ENCODE data around the gene ZNF738. TPM values are rescaled to one million over a fixed set of nuclear protein-coding genes. Genes with fewer than 3 reads are reported as not detected.

Gene ZNF738
- total RNA-seq = 3.3 and 4.4 TPM in 2 replicates

DNA sequence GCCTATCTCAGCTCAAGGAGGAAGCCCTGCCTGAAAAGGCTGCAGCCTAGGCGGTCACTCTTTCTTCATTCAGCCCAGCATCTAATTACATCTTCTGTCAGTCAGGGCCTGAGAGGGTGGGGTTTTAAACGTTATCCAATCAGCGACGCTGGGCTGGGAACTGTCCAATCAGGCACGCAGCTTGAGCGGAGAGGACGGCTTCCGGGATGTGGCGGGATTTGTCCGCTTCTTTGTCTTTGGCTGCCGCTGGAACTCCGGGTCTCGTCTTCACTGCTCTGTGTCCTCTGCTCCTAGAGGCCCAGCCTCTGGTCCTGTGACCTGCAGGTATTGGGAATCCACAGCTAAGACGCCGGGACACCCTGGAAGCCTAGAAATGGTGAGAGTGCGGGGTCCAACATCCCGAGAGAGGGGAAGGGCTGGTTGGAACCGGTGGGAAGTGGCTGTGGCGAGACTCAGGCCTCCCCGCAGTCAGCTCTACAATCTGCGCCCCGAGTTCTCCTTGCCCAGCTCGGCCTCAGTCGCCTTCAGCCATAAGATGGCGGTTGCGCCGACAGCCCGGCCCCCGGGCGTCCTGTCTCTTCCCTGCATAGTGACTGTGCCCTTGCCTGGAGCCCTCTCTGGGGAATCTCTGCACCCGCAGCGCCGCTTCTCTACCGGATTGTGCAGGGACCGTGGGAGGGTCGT, at the start of gene ZNF738:
Gene ZNF738, plus strand, starts transcription at position 233 of the 684 bp plus-strand sequence. Its CDS starts 141 bp downstream, at position 374.

DNA sequence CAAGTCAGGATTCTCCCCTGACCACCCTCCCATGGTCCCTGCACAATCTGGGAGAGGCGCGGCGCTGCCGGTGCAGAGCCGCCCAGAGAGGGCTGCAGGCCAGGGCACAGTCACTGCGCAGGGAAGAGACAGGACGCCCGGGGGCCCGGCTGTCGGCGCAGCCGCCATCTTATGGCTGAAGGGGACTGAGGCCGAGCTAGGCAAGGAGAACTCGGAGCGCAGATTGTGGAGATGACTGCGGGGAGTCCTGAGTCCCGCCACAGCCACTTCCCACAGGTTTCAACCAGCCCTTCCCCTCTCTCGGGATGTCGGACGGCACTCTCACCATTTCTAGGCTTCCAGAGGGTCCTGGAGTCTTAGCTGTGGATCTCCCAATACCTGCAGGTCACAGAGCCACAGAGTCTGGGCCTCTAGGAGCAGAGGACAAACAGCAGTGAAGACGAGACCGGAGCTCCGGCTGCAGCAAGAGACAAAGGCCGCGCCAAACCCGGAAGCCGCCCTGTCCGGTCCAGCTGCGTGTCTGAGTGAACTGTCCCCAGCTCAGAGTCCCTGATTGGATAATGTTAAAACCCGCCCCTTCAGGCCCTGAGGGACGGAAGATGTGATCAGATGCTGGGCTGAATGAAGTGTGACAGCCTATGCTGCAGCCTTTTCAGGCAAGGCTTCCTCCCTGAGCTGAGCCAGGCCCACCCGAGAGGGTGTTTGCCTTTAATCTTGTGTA, 29.8 kb upstream of the ZNF738 start, which contains the start of gene ZNF708:
Gene ZNF708, minus strand, starts transcription at position 526 of the 721 bp plus-strand sequence. Its CDS starts 198 bp downstream, at position 328.

GRCh38 chr19:21396893-21397572, 38.2 kb downstream of the ZNF738 start, which contains the start of gene ZNF493:
Gene ZNF493 (plus strand): TSS chr19:21397133. CDS start chr19:21397238, 105 bp downstream.

Other genes with a start within 250 kb of the ZNF738 start
- gene ZNF431, start 217.0 kb upstream of the ZNF738 start, total RNA-seq = 2.0 and 2.6 TPM in 2 replicates
- gene ZNF708, start 29.6 kb upstream of the ZNF738 start, total RNA-seq = 0.95 and 2.0 TPM in 2 replicates
- gene ZNF493, start 38.1 kb downstream of the ZNF738 start, total RNA-seq = 1.1 and 2.1 TPM in 2 replicates
- 1.3 and 2.0 TPM in 2 replicates for gene ZNF429, start 146.6 kb downstream of the ZNF738 start, total RNA-seq

Data from hair follicular keratinocyte (primary cell).